ELR (cell line): ENCODE data around the gene GRHPR.
"Not testable (repeated sequence)": the region's sequence is repeated elsewhere in the genome, so short reads cannot be mapped to it uniquely, and the experiment has no call there.

ENCODE experiments used
- DNase-seq: peaks from one replicate; pipeline ENCODE4 v3.0.0-alpha.2; 2015; ENCODE audit warnings: low read depth

The GRHPR gene

DNA sequence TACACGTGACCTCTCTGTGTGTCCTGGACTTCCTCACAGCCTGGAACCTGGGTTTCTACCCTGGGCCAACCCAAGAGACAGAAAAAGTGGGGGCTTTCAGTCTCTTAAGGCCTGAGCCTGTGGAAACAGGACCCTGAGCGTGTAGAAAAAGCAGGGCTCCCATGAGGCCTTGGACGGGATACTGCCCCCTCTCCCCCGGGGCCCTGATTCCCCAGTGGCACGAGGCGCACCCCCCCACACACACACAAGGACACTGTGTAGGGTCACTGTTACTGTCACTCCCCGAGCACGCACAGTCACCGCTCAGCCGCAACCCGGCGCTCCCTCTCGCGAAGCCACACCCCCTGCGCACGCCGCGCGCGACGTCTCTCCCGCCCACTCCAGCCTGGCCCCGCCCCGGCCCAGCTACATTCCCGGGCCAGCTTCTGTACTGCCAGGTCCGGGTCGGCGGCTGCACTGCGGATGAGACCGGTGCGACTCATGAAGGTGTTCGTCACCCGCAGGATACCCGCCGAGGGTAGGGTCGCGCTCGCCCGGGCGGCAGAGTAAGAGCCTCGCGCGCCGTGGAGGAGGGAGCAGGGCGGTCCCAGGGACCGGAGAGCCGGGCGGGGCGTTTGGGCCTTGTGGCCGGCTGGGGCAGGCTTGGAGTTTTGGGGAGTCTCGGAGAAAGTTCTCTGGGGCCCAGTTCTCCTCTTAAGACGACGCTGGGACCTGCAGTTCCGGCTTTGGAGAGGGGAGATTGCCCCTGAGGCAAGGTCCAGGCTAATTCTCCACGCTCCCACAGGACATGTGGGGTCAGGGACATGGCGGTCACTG, at the start of gene GRHPR:
TSS of gene GRHPR (plus strand) at position 408 of the 816 bp plus-strand sequence. CDS start at position 463, 55 bp downstream.
- peak; percentile 91 for DNase-seq

DNA sequence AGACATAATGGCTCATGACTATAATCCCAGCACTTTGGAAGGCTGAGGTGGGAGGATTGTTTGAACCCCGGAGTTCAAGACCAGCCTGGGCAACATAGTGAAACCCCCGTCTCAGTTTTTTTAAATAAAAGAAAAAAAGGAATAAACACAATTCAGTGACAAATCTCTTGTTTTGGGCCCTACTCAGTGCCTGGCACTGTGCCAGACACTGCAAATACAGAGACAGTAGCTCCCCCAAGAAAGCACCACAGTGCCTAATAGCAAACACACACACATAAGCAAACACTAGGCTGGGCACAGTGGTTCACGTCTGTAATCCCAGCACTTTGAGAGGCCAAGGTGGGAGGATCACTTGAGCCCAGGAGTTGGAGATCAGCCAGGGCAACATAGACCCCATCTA, 49.7 kb upstream of the GRHPR start:
- no peak for DNase-seq

DNA sequence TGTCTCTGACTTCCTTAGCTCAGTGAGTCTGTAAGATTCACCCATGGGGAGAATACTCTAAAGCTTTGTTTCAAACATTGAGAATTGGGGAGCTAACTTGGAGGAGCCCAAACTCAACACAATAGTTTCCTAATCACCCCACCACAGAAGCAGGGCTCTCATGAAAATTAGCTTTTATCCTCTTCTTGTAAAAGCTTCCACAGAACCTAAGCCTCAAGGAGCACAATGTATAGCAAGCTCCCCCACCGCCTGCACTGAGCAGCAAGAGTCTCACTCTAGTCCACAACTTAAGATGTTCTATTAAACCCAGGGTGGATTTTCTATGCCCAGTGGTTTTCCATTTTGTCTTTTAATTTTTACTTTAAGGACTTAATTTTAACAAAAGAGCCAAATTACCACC, 48.9 kb upstream of the GRHPR start:
- no peak for DNase-seq

DNA sequence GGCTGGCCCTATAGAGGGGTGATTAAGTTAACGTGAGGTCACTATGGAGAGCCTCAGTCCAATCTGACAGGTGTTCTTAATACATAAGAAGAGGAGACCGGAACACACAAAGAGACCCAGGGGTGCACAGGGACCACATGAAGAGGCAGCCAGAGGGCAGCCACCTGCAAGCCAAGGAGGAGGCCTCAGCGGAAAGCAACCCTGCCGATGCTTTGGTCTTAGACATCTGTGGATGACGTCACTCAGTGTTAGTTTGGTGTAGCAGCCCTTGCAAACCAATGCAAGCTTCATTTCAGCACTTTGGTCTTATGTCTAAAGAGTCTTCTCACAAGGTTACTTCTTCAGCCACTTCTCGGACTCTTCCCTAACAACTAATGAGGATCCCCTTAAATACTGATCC, 47.6 kb upstream of the GRHPR start:
- no peak for DNase-seq

DNA sequence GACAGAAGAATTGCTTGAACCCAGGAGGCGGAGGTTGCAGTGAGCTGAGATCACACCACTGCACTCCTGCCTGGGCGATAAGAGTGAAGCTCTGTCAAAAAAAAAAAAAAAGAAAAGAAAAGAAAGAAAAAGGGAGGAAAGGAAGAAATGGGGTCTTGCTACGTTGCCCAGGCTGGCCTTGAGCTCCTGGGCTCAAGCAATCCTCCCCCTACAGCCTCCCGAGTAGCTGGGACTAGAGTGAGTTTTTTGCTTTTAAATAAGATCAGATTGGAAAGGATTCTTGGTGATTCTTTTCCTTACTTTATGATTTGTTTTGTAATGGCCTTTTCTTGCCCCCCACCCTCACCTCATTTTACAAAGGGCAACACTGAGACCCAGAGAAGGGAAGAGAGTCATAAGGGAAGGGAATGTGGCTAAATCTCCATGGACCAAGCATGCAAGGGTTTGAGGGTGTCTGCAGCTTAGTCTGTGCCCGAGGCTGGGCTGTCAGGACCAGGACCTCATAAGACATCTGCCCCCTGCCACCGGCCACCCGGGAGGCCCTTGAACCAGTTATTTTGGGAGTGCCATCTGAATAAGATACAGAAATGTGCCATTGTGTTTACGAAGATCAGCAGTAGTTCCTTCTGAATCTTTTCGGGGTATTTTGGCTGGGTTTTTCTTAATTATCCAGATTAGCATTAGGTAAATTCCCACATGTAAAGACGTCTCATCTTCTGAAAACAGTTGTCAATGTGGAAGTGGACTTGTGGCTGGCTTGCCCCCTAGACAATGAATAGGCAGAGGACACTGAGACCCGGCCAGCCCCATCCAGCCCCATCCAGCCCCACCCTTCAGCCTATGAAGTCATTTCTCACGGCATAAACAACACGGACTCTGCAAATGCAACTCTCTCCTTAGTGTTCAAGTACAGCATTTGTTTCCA, 44.5 kb upstream of the GRHPR start:
- no peak for DNase-seq

DNA sequence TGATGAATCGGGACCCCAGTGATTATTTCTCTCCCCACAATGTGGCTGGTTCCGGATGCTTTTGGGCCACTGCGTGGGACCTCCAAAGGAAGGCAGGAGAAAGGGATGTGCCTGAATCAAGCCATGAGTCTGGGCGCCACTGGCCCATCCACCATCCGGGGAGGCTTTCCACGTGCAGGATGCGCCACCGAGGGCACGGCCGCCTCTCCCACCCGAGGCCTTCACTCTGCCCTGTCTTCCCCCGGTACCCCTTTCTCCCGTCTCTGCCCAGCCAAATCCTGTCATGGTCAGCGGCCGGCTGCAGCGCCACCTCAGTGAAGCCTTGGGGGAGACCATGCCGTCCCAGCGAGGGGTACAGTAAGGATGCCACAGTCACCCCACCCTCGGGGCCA, 43.9 kb upstream of the GRHPR start:
- no peak for DNase-seq

DNA sequence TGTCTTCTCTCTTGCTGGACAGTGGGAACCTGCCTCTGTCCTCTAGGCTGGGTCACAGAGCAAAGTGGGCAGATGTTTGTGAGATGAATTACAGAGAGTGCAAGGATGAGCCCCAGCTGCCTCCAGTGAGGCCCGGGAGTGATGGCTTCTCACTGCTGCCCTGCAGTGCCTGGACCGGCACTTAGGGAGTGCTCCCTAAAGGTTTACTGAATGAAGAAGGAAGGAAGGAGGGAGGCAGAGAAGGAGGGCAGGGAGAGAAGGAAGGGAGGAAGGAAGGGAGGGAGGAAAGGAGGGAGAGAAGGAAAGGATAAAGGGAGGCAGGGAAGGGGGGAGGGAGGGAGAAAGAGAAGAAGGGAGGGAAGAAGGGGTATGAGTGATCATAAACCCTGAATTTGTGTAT, 42.7 kb upstream of the GRHPR start:
- DNase-seq: no peak

DNA sequence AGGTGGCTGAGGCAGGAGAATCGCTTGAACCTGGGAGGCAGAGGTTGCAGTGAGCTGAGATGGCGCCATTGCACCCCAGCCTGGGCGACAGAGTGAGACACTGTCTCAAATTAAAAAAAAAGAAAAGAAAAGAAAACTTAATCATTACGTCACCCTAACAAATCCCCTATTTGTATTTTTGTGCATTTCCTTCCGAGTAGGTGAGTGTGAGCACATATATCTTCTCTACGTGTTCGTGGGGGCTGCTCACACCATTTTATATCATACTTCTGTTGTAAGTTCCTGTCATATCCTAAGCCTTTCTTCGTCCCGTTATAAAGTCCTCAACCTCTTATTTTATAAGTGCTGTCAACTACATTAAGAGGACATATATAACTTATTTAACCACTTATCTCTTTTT, 41.9 kb upstream of the GRHPR start:
- no peak for DNase-seq

DNA sequence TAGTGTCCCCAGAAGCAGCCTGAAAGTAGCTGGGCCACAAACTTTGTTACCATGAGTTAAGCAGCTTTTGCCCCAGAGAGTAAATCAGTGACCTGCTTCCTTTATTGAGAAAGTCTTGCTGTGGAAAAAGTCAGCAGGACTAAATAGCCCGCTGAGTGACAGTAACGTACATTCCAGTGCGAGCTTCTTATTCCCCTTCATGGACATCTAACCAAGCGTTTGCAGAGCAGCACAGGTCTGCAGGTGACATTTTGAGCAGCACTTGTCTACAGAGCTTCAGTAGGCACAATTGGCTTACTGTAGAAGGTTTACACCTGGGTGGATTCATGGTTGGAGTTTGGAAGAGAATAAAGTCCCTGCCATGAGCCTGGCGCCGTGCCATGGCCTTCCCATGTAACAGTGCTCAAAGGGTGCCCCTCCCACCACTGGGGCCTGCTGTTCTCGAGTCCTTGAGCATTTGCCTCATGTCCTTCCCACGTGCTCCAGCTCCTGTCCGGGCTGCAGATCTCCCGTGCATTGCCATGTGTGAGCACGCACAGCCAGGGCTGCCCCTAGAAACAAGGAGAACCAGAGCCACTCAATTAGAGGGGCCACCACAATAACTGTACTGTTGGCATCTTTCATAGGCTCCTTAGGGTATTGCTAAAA, 41.3 kb upstream of the GRHPR start:
- no peak for DNase-seq

DNA sequence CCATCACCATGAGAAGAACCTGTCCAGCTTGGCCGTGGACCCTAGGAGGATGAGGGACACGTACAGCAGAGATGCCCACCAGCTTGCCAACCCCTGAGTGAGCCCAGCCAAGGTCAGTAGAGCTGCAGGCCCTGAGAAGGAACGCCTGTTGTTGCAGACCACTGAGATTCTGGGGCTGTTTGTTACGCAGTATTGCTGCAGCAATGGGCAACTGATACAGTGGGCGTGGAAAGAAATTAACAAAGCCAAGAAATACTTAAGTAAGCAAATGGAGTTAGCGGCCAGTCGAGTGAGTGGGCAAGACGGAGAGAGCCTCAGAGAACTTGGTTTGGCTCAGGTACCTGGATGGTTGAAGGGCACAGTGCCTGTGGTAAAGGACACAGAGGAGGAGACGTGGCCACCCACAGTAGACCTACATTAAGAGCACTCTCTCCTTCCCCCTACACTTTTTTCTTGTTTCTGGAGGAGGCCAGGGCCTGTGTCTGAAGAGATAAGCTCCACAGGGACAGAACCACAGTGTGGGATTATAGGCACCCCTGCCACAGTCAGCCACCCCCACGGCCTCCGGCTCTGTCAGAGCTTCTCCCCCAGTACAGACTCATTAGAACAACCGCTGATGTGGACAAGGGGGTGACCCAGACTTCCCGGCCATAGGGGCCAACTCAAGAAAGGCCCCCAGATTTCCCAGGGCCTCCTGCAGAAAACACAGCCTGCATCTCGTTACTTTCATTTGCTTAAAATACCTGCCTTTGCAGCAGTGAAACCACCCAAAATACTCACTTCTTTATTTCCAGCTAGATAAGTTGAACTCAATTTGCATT, 40.1 kb upstream of the GRHPR start:
- no peak for DNase-seq

DNA sequence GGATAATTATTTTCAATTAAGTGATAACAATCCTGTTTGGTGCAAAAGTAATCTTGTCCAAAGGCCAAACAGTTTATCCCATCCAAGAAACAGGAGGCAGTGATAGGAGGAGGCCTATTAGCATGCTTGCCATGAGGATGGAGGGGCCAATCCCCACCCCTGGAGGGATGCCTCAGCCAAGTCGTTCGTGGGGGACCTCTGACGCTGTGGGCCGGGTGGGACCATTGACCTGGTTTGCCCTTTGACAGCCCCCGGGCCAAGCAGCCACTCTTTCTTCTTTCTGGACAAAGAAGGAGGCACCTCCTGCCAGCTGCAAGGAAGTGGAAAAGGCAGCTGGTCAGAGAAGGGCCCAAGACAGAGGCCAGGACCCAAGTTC, 39.5 kb upstream of the GRHPR start:
- DNase-seq: no peak

DNA sequence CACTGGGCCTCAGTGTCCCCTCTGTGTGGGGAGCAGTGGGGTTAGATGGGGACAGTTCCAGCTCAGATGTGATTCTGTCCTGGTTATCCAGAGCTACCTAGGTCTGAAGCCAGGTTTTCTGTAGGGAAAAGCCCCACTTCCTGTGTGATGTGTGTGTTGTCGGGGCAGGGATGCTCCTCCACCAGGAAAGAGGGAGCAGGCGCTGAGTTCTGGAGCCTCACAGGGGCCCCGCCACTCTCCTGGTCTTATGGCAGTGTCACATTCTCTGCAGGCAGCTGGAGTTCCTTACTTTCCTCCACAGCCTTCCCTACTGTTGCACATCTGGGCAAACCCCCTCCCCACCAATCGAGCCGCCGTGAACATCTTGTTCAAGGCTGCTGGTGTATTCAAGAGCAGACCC, 39.1 kb upstream of the GRHPR start:
- DNase-seq: no peak

DNA sequence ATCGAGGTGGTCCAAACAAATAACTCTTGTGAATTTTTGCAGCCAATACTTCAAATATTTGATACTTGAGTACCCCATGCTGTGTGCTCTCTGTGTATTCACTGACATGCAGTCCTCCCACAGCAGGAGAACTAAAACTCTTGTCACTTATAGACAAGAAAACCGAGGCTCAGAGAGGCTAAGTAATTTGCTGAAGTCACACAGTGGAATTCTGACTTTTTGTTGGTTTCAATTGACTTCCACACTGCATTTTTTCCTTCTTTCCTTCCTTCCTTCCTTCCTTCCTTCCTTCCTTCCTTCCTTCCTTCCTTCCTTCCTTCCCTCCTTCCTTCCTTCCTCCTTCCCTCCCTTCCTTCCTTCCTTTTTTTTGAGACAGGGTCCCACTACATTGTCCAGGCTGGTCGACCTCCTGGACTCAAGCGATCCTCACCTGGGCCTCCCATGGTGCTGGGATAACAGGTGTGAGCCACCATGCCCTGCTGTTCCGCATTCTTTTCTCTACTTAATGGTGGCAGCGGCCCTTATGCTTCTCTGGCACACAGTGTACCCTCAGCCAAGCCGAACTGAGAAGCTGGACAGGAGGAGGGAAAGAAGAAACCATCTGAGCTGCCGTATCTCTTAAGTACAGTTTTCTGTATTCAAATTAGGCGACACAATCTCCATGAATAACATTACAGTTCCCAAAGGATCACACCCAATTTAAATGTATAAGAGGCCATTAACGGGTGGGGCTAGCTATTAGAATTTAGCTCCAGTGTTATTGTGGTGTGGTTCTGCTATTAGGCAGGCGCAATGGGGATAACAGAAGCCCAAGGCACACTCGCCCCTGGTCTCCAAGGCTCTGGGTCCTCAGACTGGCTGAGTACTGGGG, 38.4 kb upstream of the GRHPR start:
- no peak for DNase-seq

DNA sequence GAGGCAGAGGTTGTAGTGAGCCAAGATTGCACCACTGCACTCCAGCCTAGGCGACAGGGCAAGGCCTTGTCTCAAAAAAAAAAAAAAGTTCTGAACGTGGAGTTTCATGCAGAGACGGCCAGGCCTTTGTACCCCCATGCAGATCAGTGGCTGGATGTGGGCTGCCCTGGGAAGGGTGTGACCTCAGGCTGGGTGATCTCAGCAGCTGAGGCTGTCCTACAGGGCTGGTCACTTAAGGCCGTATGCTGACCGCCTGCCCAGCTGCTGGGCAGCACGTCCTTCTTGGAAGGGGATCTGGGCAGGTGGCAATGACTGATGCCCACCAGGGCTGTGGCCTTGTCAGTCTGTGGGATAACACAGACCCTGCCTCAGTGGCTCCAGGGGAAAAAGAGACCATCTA, 37.2 kb upstream of the GRHPR start:
- no peak for DNase-seq

DNA sequence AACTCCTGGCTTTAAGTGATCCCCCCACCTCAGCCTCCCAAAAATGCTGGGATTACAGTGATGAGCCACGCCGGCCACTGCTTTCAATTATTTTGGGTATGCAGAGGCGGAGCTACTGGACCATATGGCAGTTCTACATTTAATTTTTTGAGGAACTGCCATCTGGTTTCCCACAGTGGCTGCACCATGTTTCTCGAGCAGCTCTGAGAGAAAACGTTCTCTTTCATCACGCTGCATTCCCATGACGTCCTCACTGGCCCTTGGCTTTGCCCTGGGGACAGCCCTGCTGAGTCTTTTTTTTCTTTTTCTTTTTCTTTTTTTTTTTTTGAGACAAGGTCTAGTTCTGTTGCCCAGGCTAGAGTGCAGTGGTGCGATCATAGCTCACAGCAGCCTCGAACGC, 35.5 kb upstream of the GRHPR start:
- no peak for DNase-seq

DNA sequence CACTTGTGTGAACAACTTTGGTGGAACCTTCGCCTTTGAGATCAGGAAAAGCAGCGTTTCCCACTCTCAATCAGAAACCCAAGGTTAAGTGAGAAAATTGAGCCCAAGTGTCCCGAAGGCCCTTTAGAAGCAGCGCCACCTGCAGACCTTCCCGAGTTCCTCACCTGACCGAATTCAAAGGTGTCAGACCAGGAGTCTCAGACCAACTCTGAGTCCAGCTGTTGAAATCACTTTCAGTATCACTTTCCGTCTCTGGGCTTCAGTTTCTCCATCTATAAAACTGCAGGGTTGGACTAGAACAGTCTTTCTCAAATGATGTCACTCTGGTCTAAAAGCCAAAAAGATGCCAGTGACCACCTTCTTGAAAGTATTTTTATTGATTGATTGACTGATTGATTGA, 31.7 kb upstream of the GRHPR start:
- peak; percentile 38 for DNase-seq

DNA sequence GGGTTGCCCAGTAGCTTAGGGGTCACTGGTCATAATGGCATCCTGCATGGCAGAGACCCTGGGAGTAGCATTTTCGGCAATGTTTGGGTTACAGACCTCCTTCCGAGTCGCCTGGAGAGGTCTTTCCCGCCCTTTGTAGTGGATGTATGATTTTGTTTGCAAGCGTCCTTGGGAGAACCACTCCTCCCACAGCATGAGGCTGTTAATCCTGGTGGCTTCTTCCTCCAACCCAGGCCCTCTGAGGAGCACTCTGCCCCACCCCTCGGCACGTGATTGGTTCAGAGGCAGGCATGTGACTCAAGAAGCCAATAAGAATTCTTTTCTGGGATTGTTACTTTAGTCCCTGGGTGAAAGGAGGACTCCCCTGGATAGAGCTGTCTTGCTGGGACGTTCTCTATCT, 30.2 kb upstream of the GRHPR start:
- DNase-seq: no peak

DNA sequence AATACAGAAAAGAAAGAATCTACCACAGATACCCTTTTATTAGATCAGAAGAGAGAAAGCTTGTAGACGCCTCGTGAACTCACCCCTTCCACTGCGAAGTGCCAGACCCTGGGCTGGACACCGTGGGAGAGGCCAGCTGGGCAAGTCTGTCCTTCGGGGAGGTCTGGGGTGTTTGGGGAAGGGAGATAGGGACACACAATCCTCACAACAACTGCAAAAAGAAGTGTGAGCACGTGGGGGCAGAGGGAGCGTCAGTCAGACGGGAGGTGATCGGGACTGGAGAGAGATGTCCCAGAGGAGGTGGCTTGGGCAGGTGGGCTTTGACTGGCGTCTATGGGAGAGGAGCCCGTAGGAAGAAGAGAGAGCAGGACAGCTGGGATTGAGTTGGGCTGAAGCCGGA, 27.3 kb upstream of the GRHPR start:
- DNase-seq: no peak

DNA sequence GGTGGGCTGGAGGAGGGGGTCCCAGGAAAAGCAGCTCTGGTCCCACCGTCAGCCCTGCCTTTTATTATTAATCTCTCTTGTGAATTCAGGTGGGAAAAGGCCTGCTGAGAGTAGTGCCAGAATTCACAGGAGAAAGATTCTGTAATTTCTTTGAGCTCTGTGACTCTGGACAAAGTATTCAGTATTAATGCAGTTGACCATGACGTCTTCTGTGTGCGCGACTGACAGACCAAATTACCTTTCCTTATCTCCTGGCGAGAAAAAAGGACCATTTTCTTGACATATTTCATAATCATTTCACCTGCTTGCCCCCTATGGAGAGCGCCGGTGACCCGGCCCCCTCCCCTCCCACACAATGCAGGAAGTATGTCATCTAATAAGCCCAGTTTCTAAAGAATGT, 26.8 kb upstream of the GRHPR start:
- DNase-seq: no peak

DNA sequence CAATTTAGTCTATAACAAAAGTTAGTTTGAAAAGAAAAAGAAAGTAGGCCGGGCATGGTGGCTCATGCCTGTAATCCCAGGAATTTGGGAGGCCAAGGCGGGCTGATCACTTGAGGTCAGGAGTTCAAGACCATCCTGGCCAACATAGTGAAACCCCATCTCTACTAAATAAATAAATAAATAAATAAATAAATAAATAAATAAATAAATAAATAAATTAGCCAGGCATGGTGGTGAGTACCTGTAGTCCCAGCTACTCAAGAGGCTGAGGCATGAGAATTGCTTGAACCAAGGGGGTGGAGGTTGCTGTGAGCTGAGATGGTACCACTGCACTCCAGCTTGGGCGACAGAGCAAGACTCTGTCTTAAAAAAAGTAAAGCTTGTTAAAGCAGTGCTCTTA, 24.5 kb upstream of the GRHPR start:
- DNase-seq: not testable (repeated sequence)

DNA sequence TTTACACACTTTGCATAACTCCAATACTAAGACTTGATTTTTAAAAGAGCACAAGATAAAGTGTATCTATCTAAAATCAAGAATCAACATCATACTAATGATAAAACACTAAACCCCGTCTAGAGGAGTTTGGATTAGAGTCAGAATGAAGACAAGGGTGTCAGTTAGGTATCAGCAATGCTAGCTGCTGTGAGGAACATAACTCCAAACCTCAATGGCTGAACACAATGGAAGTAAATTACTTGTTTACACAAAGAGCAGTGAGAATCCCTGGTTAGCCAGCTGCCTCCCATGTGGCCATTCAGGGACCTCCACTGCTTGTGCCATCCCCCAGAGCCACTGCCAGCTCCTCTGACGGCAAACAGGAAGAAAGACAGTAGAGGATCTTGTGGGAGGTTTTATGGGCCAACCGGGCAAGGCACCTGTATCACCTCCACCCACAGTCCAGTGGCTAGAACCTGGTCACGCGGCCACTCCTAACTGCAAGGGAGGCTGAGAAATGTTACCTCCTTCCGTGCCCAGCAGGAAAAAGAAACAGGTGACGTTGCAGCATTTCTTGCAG, 24.0 kb upstream of the GRHPR start:
- DNase-seq: no peak
